GM19099 (cell line): ENCODE measurements around the gene TRMT44.

Experiments used
- POLR2A ChIP-seq: IDR thresholded peaks from 3 replicates; pipeline ENCODE4 v1.6.1; 2011; ENCODE audit warnings: low read depth; ENCODE audit not compliant: insufficient read length; ENCODE audit errors: extremely low read depth

The TRMT44 gene

GRCh38 chr4:8505229-8505628 is 64.7 kb downstream of the TRMT44 start:
- TF ChIP-seq POLR2A: no peak

GRCh38 chr4:8506006-8506372 is 65.4 kb downstream of the TRMT44 start:
- no peak for TF ChIP-seq POLR2A

GRCh38 chr4:8506373-8507195 is 66.0 kb downstream of the TRMT44 start:
- no peak for TF ChIP-seq POLR2A

- no peak for TF ChIP-seq POLR2A
Measured at GRCh38 chr4:8507196-8507570, 66.6 kb downstream of the TRMT44 start.

GRCh38 chr4:8507624-8508023 is 67.0 kb downstream of the TRMT44 start:
- TF ChIP-seq POLR2A: no peak

- no peak for TF ChIP-seq POLR2A
Measured at GRCh38 chr4:8508266-8508665, 67.7 kb downstream of the TRMT44 start.

- no peak for TF ChIP-seq POLR2A
Measured at GRCh38 chr4:8508740-8509139, 68.2 kb downstream of the TRMT44 start.

GRCh38 chr4:8509311-8509950 is 68.9 kb downstream of the TRMT44 start:
- TF ChIP-seq POLR2A: no peak

GRCh38 chr4:8510191-8510590 is 69.6 kb downstream of the TRMT44 start:
- TF ChIP-seq POLR2A: no peak

GRCh38 chr4:8510611-8511285 is 70.2 kb downstream of the TRMT44 start:
- no peak for TF ChIP-seq POLR2A

GRCh38 chr4:8512510-8512909 is 71.9 kb downstream of the TRMT44 start:
- TF ChIP-seq POLR2A: no peak

GRCh38 chr4:8513931-8514330 is 73.4 kb downstream of the TRMT44 start:
- TF ChIP-seq POLR2A: no peak

GRCh38 chr4:8514391-8514790 is 73.8 kb downstream of the TRMT44 start:
- no peak for TF ChIP-seq POLR2A

- no peak for TF ChIP-seq POLR2A
Measured at GRCh38 chr4:8515316-8516060, 74.9 kb downstream of the TRMT44 start.

GRCh38 chr4:8516061-8516573 is 75.5 kb downstream of the TRMT44 start:
- no peak for TF ChIP-seq POLR2A
